HEK293 (cell line): ENCODE measurements around the gene UQCC2.

Experiments
- CTCF ChIA-PET: fragments of 350-600 bp; formaldehyde crosslinking; extraction: SDS; loops from one replicate; lab custom pipeline; 2021; ENCODE audit warnings: antibody characterized with exemption; lab: Yijun Ruan, JAX
- POLR2A ChIA-PET: fragments of 300-600 bp; formaldehyde crosslinking; extraction: SDS; loops from one replicate; lab custom pipeline; 2020; ENCODE audit warnings: antibody characterized with exemption, inconsistent platforms; lab: Yijun Ruan, JAX
- H3K27ac ChIP-seq: fragments of 200-500 bp; sonication (Bioruptor generic); 2 replicates; pipeline ENCODE4 v1.5.1; 2014; ENCODE audit warnings: low read depth, low read length, control low read depth, inconsistent platforms; ENCODE audit errors: extremely low read depth
- H3K36me3 ChIP-seq, 2 experiments: fragments of 200-500 bp in 1 of 2; sonication (Bioruptor generic) in 1 of 2; 1 replicate in 1 of 2; 2 replicates in 1 of 2; pipeline ENCODE4 v1.5.1; 2014 to 2017; ENCODE audit warnings: inconsistent platforms in 2 of 2, low read length in 2 of 2; ENCODE audit not compliant: control insufficient read depth in 2 of 2, insufficient read depth in 1 of 2
- H3K4me1 ChIP-seq: fragments of 200-500 bp; sonication (Bioruptor generic); 2 replicates; pipeline ENCODE4 v1.5.1; 2014; ENCODE audit warnings: mild to moderate bottlenecking, low read length, inconsistent platforms; ENCODE audit not compliant: control insufficient read depth, insufficient read depth
- H3K4me3 ChIP-seq: 2 replicates; pipeline ENCODE4 v1.5.1; 2011; ENCODE audit warnings: low read depth, mild to moderate bottlenecking, control low read depth, low read length, moderate library complexity
- H3K9me3 ChIP-seq: fragments of 200-500 bp; sonication (Bioruptor generic); 2 replicates; pipeline ENCODE4 v1.5.1; 2014; ENCODE audit warnings: low read depth, low read length, inconsistent platforms; ENCODE audit not compliant: control insufficient read depth, insufficient read depth
- ATF2 ChIP-seq: fragments of 450-650 bp; formaldehyde crosslinking; IDR thresholded peaks from 2 replicates; pipeline ENCODE4 v1.5.1; 2016; ENCODE audit warnings: missing biosample characterization, missing genetic modification characterization, low read depth
- HIC1 ChIP-seq: fragments of 450-650 bp; formaldehyde crosslinking; IDR thresholded peaks from 2 replicates; pipeline ENCODE4 v1.5.1; 2016; ENCODE audit warnings: missing biosample characterization, missing genetic modification characterization
- KLF8 ChIP-seq: fragments of 450-650 bp; formaldehyde crosslinking; IDR thresholded peaks from 2 replicates; pipeline ENCODE4 v1.5.1; 2016; ENCODE audit warnings: missing biosample characterization, missing genetic modification characterization
- PRDM4 ChIP-seq: fragments of 450-650 bp; formaldehyde crosslinking; IDR thresholded peaks from 2 replicates; pipeline ENCODE4 v1.5.1; 2017; ENCODE audit warnings: missing biosample characterization, missing genetic modification characterization
- SETDB1 ChIP-seq: IDR thresholded peaks from one replicate; pipeline ENCODE4 v1.6.1; 2017; ENCODE audit warnings: mild to moderate bottlenecking, low read length, moderate library complexity, mixed read lengths; ENCODE audit not compliant: insufficient read length
- SP2 ChIP-seq: fragments of 450-650 bp; formaldehyde crosslinking; IDR thresholded peaks from 2 replicates; pipeline ENCODE4 v1.5.1; 2016; ENCODE audit warnings: missing biosample characterization, missing genetic modification characterization
- ZBTB1 ChIP-seq: fragments of 450-650 bp; formaldehyde crosslinking; IDR thresholded peaks from 2 replicates; pipeline ENCODE4 v1.5.1; 2016; ENCODE audit warnings: missing biosample characterization, missing genetic modification characterization
- ZBTB11 ChIP-seq: fragments of 450-650 bp; formaldehyde crosslinking; conservative IDR thresholded peaks from 2 replicates; pipeline ENCODE4 v1.5.1; 2016; ENCODE audit warnings: low read depth, missing biosample characterization, missing genetic modification characterization
- ZBTB20 ChIP-seq: fragments of 450-650 bp; formaldehyde crosslinking; IDR thresholded peaks from 2 replicates; pipeline ENCODE4 v1.5.1; 2016; ENCODE audit warnings: missing biosample characterization, missing genetic modification characterization
- ZBTB7A ChIP-seq: fragments of 450-650 bp; formaldehyde crosslinking; IDR thresholded peaks from 2 replicates; pipeline ENCODE4 v1.5.1; 2016; ENCODE audit warnings: low read depth, missing biosample characterization, missing genetic modification characterization
- ZNF155 ChIP-seq: fragments of 450-650 bp; formaldehyde crosslinking; IDR thresholded peaks from 2 replicates; pipeline ENCODE4 v1.5.1; 2016; ENCODE audit warnings: missing biosample characterization, missing genetic modification characterization
- ZNF274 ChIP-seq, 2 experiments: fragments of 200-500 bp in 1 of 2; fragments of 450-650 bp in 1 of 2; sonication (Bioruptor generic) in 1 of 2; formaldehyde crosslinking in 1 of 2; IDR thresholded peaks; 2 replicates each; pipeline versions ENCODE4 v1.5.1 to v1.6.1; 2014 to 2016; ENCODE audit warnings: borderline replicate concordance in 1 of 2, inconsistent platforms in 1 of 2, low read length in 1 of 2, missing biosample characterization in 1 of 2, missing genetic modification characterization in 1 of 2
- ZNF555 ChIP-seq: fragments of 450-650 bp; formaldehyde crosslinking; conservative IDR thresholded peaks from 2 replicates; pipeline ENCODE4 v1.5.1; 2017; ENCODE audit warnings: missing biosample characterization, mild to moderate bottlenecking, missing genetic modification characterization, inconsistent platforms
- ZNF561 ChIP-seq: fragments of 450-650 bp; IDR thresholded peaks from 2 replicates; pipeline ENCODE4 v1.5.1; 2018; ENCODE audit warnings: missing biosample characterization, missing genetic modification characterization, borderline replicate concordance
- ZNF571 ChIP-seq: fragments of 450-650 bp; formaldehyde crosslinking; IDR thresholded peaks from 2 replicates; pipeline ENCODE4 v1.5.0; 2017; ENCODE audit warnings: missing biosample characterization, missing genetic modification characterization
- ZNF664 ChIP-seq: fragments of 450-650 bp; formaldehyde crosslinking; IDR thresholded peaks from 2 replicates; pipeline ENCODE4 v1.5.1; 2016; ENCODE audit warnings: missing biosample characterization, missing genetic modification characterization
- ZNF701 ChIP-seq: fragments of 450-650 bp; formaldehyde crosslinking; IDR thresholded peaks from 2 replicates; pipeline ENCODE4 v1.5.1; 2016; ENCODE audit warnings: missing biosample characterization, missing genetic modification characterization
- ZNF704 ChIP-seq: fragments of 450-650 bp; formaldehyde crosslinking; IDR thresholded peaks from 2 replicates; pipeline ENCODE4 v1.5.1; 2016; ENCODE audit warnings: missing biosample characterization, missing genetic modification characterization

Gene UQCC2

GRCh38 chr6:33708516-33709204 is 2.8 kb downstream of the UQCC2 start (continued):
- no peak for TF ChIP-seq ZNF155 (tag by site-specific recombination)

- Histone ChIP-seq H3K9me3 (no peaks in the 10 kb centered on the region), H3K27ac (no peak overlapping the region), H3K36me3 (peaks cover 11 to 47% of the 10 kb centered on the region in 2 experiments), H3K4me1 (peaks cover 9% of the 10 kb centered on the region; the same call in 1 of the 2 replicates), H3K4me3 (no peak overlapping the region)
- POLR2A ChIA-PET = no interaction called here
- TF ChIP-seq SETDB1 (no peak), SP2 (no peak), HIC1 (no peak), ZNF561 (tag by site-specific recombination) (no peak), ZNF704 (tag by site-specific recombination) (no peak), ZNF701 (no peak), ATF2 (tag by site-specific recombination) (no peak), PRDM4 (tag by site-specific recombination) (no peak)
- CTCF ChIA-PET = interaction anchor here (0.5 to 4.4 kb wide), 4 partner anchors 6 to 124 kb away, joined by 3 to 75 read pairs (median 6); no protein-coding TSS in a partner anchor
These were observed 3.7 kb downstream of the UQCC2 start for GRCh38 chr6:33707771-33708170.

GRCh38 chr6:33705955-33706725 is 5.4 kb downstream of the UQCC2 start:
- Histone ChIP-seq H3K4me1 (0 out of 2 replicates have a peak, but pooled peaks cover 6% of the 10 kb centered on the region), H3K9me3 (no peaks in the 10 kb centered on the region), H3K36me3 (peaks cover 11 to 53% of the 10 kb centered on the region in 2 experiments), H3K4me3 (no peak overlapping the region), H3K27ac (no peak overlapping the region)
- POLR2A ChIA-PET = interaction anchor here (0.6 to 1.8 kb wide), 3 partner anchors 13 to 725 kb away, joined by 3 to 4 read pairs (median 4); no protein-coding TSS in a partner anchor
- CTCF ChIA-PET = interaction anchor here (0.6 to 1.6 kb wide), 6 partner anchors 9 to 345 kb away, joined by 3 to 9 read pairs (median 3); no protein-coding TSS in a partner anchor
- TF ChIP-seq ZNF555 (tag by site-specific recombination) (no peak), ZBTB20 (tag by site-specific recombination) (peak; percentile 75; the same call in 1 of the 2 replicates), KLF8 (tag by site-specific recombination) (no peak), ZNF274 (IDR thresholded peaks at IDR 0.05; ENCODE audit: low read length) (no peak), ZNF274 (tag by site-specific recombination; IDR thresholded peaks at IDR 0.05; ENCODE audit: borderline replicate concordance) (no peak), ZNF664 (tag by site-specific recombination) (peak; percentile 92), ZNF571 (no peak), ZBTB11 (tag by site-specific recombination) (no peak), ZBTB1 (no peak), ZBTB7A (no peak)
